Chondrocyte (in vitro differentiated cells): ENCODE results near the gene ZC3H12A. TPM values are rescaled to one million over a fixed set of nuclear protein-coding genes. Genes with fewer than 3 reads are reported as not detected.

Experiments used
- DNase-seq: peaks from one replicate; pipeline ENCODE4 v3.0.0; 2021; ENCODE audit warnings: mixed read lengths, low spot score
- H3K27ac Mint-ChIP-seq: one replicate; pipeline ENCODE4 v1.8.0; 2021; ENCODE audit warnings: mild to moderate bottlenecking, moderate library complexity, mixed read lengths; ENCODE audit not compliant: unreplicated experiment
- H3K27me3 Mint-ChIP-seq: 2 replicates; pipeline ENCODE4 v1.8.0; 2021; ENCODE audit warnings: low read depth, mixed read lengths
- H3K36me3 Mint-ChIP-seq: 2 replicates; pipeline ENCODE4 v1.8.0; 2021; ENCODE audit warnings: low read depth, mixed read lengths
- H3K4me1 Mint-ChIP-seq: 2 replicates; pipeline ENCODE4 v1.8.0; 2021; ENCODE audit warnings: low read depth, mild to moderate bottlenecking, mixed read lengths
- H3K4me3 Mint-ChIP-seq: one replicate; pipeline ENCODE4 v1.8.0; 2021; ENCODE audit warnings: mild to moderate bottlenecking, moderate library complexity, mixed read lengths; ENCODE audit not compliant: unreplicated experiment
- H3K9me3 Mint-ChIP-seq: 2 replicates; pipeline ENCODE4 v1.8.0; 2021; ENCODE audit warnings: low read depth, mixed read lengths
- CTCF ChIP-seq: fragments of 200-600 bp; sonication (generic); IDR thresholded peaks from 2 replicates; pipeline ENCODE4 v1.5.0; 2021; ENCODE audit warnings: antibody characterized with exemption, mild to moderate bottlenecking, moderate library complexity
- total RNA-seq: library from RNA; stranded (reverse); gene quantifications from 3 replicates; pipeline ENCODE4 v1.2.1, GENCODE V29; 2021

The ZC3H12A gene
- total RNA-seq, 1 donor from 2014 or later: 6.9 TPM

GRCh38 chr1:37439349-37439995 is 34.9 kb upstream of the ZC3H12A start:
- peaks cover 48% of the 10 kb centered on the region for H3K27me3 Mint-ChIP-seq
- no peak for TF ChIP-seq CTCF
- no peaks in the 10 kb centered on the region for H3K4me1 Mint-ChIP-seq
- no peaks in the 10 kb centered on the region for H3K9me3 Mint-ChIP-seq
- H3K27ac Mint-ChIP-seq: no peak overlapping the region
- DNase-seq: no peak
- H3K4me3 Mint-ChIP-seq: no peak overlapping the region
- no peaks in the 10 kb centered on the region for H3K36me3 Mint-ChIP-seq

DNA sequence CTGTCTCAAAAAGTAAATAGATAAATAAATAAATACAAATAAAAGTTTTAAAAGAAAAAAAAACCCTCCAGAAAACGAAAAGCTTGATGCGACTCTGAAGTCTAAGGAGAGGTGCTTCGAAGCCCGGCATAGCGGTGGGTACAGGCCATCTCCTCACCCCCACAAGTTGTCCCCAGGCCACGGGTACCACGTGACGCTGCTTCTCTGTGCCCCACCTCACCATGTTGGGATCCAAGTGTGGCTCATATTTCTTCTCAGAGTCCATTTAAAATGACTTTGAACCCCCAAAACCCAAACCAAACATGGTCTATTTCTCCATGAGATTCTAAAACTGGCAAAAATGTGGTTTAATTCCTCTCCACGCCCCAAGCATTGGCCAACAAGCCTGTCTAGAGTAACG is 32.9 kb upstream of the ZC3H12A start:
- Mint-ChIP-seq H3K4me1 (no peaks in the 10 kb centered on the region), H3K27ac (no peak overlapping the region), H3K36me3 (no peaks in the 10 kb centered on the region), H3K27me3 (peaks cover 43% of the 10 kb centered on the region), H3K9me3 (no peaks in the 10 kb centered on the region), H3K4me3 (no peak overlapping the region)
- DNase-seq: no peak
- no peak for TF ChIP-seq CTCF

GRCh38 chr1:37442139-37442538 is 32.2 kb upstream of the ZC3H12A start:
- no peak for TF ChIP-seq CTCF
- no peaks in the 10 kb centered on the region for H3K4me1 Mint-ChIP-seq
- no peak overlapping the region for H3K4me3 Mint-ChIP-seq
- no peak for DNase-seq
- H3K27me3 Mint-ChIP-seq: peaks cover 42% of the 10 kb centered on the region
- no peaks in the 10 kb centered on the region for H3K36me3 Mint-ChIP-seq
- H3K9me3 Mint-ChIP-seq: no peaks in the 10 kb centered on the region
- H3K27ac Mint-ChIP-seq: no peak overlapping the region

- no peaks in the 10 kb centered on the region for H3K4me1 Mint-ChIP-seq
- DNase-seq: no peak
- no peak for TF ChIP-seq CTCF
- H3K27me3 Mint-ChIP-seq: peaks cover 37% of the 10 kb centered on the region
- H3K36me3 Mint-ChIP-seq: no peaks in the 10 kb centered on the region
- no peak overlapping the region for H3K4me3 Mint-ChIP-seq
- no peaks in the 10 kb centered on the region for H3K9me3 Mint-ChIP-seq
- H3K27ac Mint-ChIP-seq: no peak overlapping the region
Measured at GRCh38 chr1:37442644-37443043, 31.7 kb upstream of the ZC3H12A start.

- no peak for TF ChIP-seq CTCF
- H3K27me3 Mint-ChIP-seq: peaks cover 22% of the 10 kb centered on the region
Measured at GRCh38 chr1:37446874-37447273, 27.5 kb upstream of the ZC3H12A start.

More at GRCh38 chr1:37446874-37447273, 27.5 kb upstream of the ZC3H12A start:
- no peak overlapping the region for H3K27ac Mint-ChIP-seq
- no peaks in the 10 kb centered on the region for H3K36me3 Mint-ChIP-seq
- H3K9me3 Mint-ChIP-seq: no peaks in the 10 kb centered on the region
- no peak overlapping the region for H3K4me3 Mint-ChIP-seq
- no peak for DNase-seq
- H3K4me1 Mint-ChIP-seq: no peaks in the 10 kb centered on the region
